WTC11 (cell line): ENCODE measurements around the gene PVALB.

ENCODE experiments used
- CTCF ChIP-seq: fragments of 200-600 bp; IDR thresholded peaks from 2 replicates; pipeline ENCODE4 v1.8.0; 2022; ENCODE audit warnings: antibody characterized with exemption
- E2F5 ChIP-seq: sonication (generic); formaldehyde crosslinking; IDR thresholded peaks from 2 replicates; pipeline ENCODE4 v1.8.1; 2022; ENCODE audit warnings: mild to moderate bottlenecking, moderate library complexity, missing genetic modification reagents
- GTF2I ChIP-seq: fragments of 250-450 bp; sonication (Bioruptor Pico); conservative IDR thresholded peaks from 2 replicates; pipeline ENCODE4 v1.4.0; 2021; ENCODE audit warnings: mild to moderate bottlenecking
- SMAD4 ChIP-seq: sonication (generic); formaldehyde crosslinking; IDR thresholded peaks from 2 replicates; pipeline ENCODE4 v1.8.0; 2022; ENCODE audit warnings: mild to moderate bottlenecking, missing genetic modification reagents
- SP1 ChIP-seq: sonication (generic); formaldehyde crosslinking; conservative IDR thresholded peaks from 2 replicates; pipeline ENCODE4 v1.8.1; 2022; ENCODE audit warnings: missing genetic modification reagents
- TCF7 ChIP-seq: sonication (generic); formaldehyde crosslinking; IDR thresholded peaks from 2 replicates; pipeline ENCODE4 v1.8.0; 2022; ENCODE audit warnings: mild to moderate bottlenecking, low read depth, missing genetic modification reagents, moderate library complexity
- ZNF281 ChIP-seq: sonication (generic); formaldehyde crosslinking; IDR thresholded peaks from 2 replicates; pipeline ENCODE4 v1.8.0; 2023; ENCODE audit warnings: mild to moderate bottlenecking, missing genetic modification reagents
- TF ChIP-seq, protein P1 (sequence below): sonication (generic); formaldehyde crosslinking; conservative IDR thresholded peaks from 2 replicates; pipeline ENCODE4 v1.8.1; 2022; ENCODE audit warnings: mild to moderate bottlenecking, missing genetic modification reagents

DNA sequence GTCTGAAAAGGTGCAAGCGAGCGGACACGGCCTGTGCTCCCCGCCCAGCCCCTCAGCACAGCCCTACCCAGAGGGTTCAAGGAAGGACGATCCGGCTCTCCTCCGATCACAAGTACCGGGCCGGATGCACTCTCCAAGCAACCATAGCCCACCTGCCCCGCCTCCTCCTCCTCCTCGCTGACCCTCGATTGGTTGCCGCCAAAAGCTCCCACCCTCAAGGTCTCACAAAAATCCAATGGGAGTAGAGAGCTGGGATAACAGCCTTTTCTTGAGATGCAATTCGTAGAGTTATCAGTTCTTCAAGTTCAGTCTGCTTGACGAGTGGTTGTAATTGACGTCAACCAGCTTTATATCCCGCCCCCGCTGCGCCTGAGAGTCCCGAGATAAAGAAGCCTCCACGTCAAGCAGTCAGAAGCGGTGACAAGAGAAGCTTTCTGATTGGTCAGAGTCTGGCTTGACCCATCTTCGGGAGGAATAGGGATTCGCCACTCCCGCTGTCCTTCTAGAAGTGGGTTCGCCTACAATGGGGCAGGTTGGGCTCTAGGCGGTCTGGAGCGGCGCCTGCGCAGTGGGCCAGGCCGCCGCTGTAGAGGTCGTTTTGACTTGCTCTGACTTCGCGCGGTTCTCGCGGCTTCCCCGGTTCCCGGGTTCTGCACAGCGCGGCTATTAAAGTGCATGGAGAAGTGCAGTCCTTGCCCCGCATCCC, 40.7 kb downstream of the PVALB start, which contains the start of gene IFT27:
- TF ChIP-seq TCF7 (CRISPR knock-in tag) (no peak), SMAD4 (no peak), E2F5 (no peak), ZNF281 (CRISPR knock-in tag) (no peak), SP1 (CRISPR knock-in tag) (peak; percentile 34; the same call in 1 of the 2 replicates), GTF2I (CRISPR knock-in tag) (no peak), CTCF (no peak)
- TF ChIP-seq, protein P1, sequence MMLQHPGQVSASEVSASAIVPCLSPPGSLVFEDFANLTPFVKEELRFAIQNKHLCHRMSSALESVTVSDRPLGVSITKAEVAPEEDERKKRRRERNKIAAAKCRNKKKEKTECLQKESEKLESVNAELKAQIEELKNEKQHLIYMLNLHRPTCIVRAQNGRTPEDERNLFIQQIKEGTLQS (CRISPR knock-in tag), result no peak
